LNCAP (cell line): ENCODE results near the gene CTNNA2.

Experiments
- CTCF ChIP-seq: fragments of 450-650 bp; IDR thresholded peaks from 2 replicates; pipeline ENCODE4 v1.5.1; 2017; ENCODE audit warnings: mild to moderate bottlenecking

The CTNNA2 gene

GRCh38 chr2:80139001-80139400 lies 626.1 kb downstream of the CTNNA2 start:
- no peak for TF ChIP-seq CTCF

- TF ChIP-seq CTCF = no peak
These were observed 628.3 kb downstream of the CTNNA2 start for GRCh38 chr2:80141007-80141726.

- TF ChIP-seq CTCF = no peak
These were observed 632.6 kb downstream of the CTNNA2 start for GRCh38 chr2:80145499-80145898.

- TF ChIP-seq CTCF = no peak
These were observed 634.8 kb downstream of the CTNNA2 start for GRCh38 chr2:80147690-80148089.

GRCh38 chr2:80148906-80149305 lies 636.1 kb downstream of the CTNNA2 start:
- TF ChIP-seq CTCF = no peak

- TF ChIP-seq CTCF = no peak
These were observed 637.1 kb downstream of the CTNNA2 start for GRCh38 chr2:80149991-80150390.

GRCh38 chr2:80151248-80151647 lies 638.4 kb downstream of the CTNNA2 start:
- no peak for TF ChIP-seq CTCF

- no peak for TF ChIP-seq CTCF
These were observed 638.8 kb downstream of the CTNNA2 start for GRCh38 chr2:80151651-80152050.
